ENCODE results near the gene CST3.

GRCh38 chr20:23664954-23665353, 27.2 kb upstream of the CST3 start:
- no peak for TF ChIP-seq CTCF (conservative IDR thresholded peaks at IDR 0.05; ENCODE audit: low read depth, low read length)
- no peak for TF ChIP-seq EZH2 (IDR thresholded peaks at IDR 0.05; ENCODE audit: borderline replicate concordance, low read depth, low read length, poor library complexity, severe bottlenecking)
